ENCODE measurements around the gene SYNJ2. TPM values are rescaled to one million over a fixed set of nuclear protein-coding genes. Genes with fewer than 3 reads are reported as not detected.

The SYNJ2 gene
- total RNA-seq, 2 donors from 2014 or later, result 22.6 to 29.8 TPM

GRCh38 chr6:157977176-157977804 is 4.4 kb upstream of the SYNJ2 start:
- Mint-ChIP-seq H3K9me3 (no peaks in the 10 kb centered on the region), H3K27me3 (ENCODE audit: low read depth) (peaks cover 8% of the 10 kb centered on the region), H3K36me3 (ENCODE audit: insufficient read depth in 2 of 2) (no peaks in the 10 kb centered on the region), H3K4me3 (no peak overlapping the region), H3K27ac (no peak overlapping the region), H3K4me1 (ENCODE audit: low read depth) (peaks cover 18% of the 10 kb centered on the region)
- ATAC-seq (replicated peaks in 1 of 2) (no peak), DNase-seq (no peak)

GRCh38 chr6:157978021-157978783 is 3.5 kb upstream of the SYNJ2 start:
- no peaks in the 10 kb centered on the region for H3K9me3 Mint-ChIP-seq
- H3K4me1 Mint-ChIP-seq (ENCODE audit: low read depth), result peaks cover 25% of the 10 kb centered on the region
- peaks cover 2% of the 10 kb centered on the region in 2 donors for H3K36me3 Mint-ChIP-seq (ENCODE audit: insufficient read depth in 2 of 2)
- peaks cover 8% of the 10 kb centered on the region for H3K27me3 Mint-ChIP-seq (ENCODE audit: low read depth)
- no peak overlapping the region for H3K4me3 Mint-ChIP-seq
- ATAC-seq (replicated peaks in 1 of 2), result no peak
- no peak overlapping the region for H3K27ac Mint-ChIP-seq
- DNase-seq, result no peak

DNA sequence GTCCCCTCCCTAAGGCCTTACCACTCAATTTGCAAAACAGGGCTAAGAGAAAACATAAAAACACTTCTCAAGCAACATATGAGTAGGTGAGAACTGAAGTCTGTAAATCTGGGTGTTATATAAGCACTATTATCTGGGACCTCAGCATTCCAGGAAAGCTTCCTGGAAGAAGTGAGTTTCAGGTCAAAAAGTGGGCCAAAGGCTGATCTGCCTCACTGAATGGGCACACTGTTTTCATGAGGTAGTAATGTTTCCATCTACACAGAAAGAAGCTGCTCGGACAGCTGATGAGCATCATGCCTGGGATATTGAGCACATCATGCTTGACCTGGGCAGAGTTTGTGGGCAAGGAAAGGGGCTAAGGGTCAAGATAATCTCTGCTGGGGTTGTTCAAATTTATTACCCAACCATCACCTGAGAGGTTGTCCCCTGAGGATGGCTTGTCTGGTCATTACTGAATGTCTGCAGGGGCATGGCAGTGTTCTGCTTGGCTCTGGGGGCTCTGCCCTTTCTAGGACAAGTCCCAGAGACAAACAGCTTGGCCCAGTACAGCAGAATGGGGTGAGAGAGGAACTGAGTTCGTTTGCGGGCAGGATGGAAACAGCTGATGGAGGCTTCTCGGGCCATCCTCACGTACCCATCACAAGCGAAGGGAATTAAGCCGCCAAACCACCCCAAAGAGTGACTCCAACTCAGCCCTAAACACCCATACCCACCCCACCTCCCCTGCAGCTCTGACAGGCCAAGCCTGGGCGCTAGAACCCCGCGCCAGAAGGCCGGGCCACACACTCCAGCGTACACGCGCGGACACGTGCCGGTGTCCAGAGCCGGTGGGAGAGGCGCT is 1.2 kb upstream of the SYNJ2 start:
- Mint-ChIP-seq H3K9me3 (no peaks in the 10 kb centered on the region), H3K27ac (peak overlapping the region; percentile 47), H3K36me3 (ENCODE audit: insufficient read depth in 2 of 2) (peaks cover 2% of the 10 kb centered on the region in 2 donors), H3K27me3 (ENCODE audit: low read depth) (peaks cover 8% of the 10 kb centered on the region), H3K4me1 (ENCODE audit: low read depth) (peaks cover 47% of the 10 kb centered on the region), H3K4me3 (peak overlapping the region; percentile 80 to 85)
- peak in 1 of 2 donors; percentile 4 for ATAC-seq (replicated peaks in 1 of 2)
- no peak for DNase-seq

DNA sequence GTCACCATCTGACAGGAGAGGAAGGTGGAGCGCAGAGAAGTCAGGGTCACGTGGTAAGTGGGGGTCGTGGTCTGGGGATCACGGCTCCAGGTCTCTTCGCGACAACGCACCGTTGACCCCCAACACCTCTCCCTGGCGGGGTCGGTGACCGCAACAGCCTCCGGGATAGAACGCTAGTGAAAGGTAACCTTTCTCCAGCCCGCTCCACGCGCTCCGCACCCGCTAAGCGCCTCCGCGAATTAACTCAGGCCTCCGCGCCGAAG is 600 bp upstream of the SYNJ2 start:
- Mint-ChIP-seq H3K9me3 (no peaks in the 10 kb centered on the region), H3K27ac (peak overlapping the region; percentile 47), H3K4me1 (ENCODE audit: low read depth) (peaks cover 47% of the 10 kb centered on the region), H3K27me3 (ENCODE audit: low read depth) (peaks cover 8% of the 10 kb centered on the region), H3K36me3 (ENCODE audit: insufficient read depth in 2 of 2) (peaks cover 2% of the 10 kb centered on the region in 2 donors), H3K4me3 (peak overlapping the region; percentile 80 to 85)
- DNase-seq (no peak), ATAC-seq (replicated peaks in 1 of 2) (peak in 1 of 2 donors; percentile 5)

DNA sequence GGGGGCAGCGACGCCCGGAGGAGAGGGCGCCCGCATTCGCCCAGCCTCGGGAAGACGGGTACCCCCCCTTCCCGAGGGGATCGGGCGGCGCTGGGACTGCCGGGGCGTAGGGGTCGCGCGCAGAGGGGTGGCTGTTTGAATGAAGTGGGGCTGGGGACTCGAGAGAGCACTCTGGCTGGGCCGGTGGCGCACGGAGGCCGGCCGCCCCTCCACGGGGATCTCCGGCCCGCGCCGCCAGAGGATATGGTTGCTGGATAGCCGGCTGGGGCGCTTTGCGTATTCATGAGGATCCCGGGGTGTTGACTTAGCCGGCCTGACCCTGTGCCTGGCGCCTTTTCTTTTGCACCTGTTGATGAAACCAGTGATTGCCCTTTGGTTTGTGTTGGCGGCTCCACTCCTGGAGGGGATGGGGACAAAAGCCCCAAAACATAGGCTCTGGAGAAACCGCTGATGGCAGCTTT is 469 bp downstream of the SYNJ2 start:
- Mint-ChIP-seq H3K4me1 (ENCODE audit: low read depth) (peaks cover 47% of the 10 kb centered on the region), H3K9me3 (no peaks in the 10 kb centered on the region), H3K4me3 (peak overlapping the region; percentile 81 to 85), H3K27ac (no peak overlapping the region), H3K36me3 (ENCODE audit: insufficient read depth in 2 of 2) (peaks cover 2% of the 10 kb centered on the region in 2 donors), H3K27me3 (ENCODE audit: low read depth) (peaks cover 8% of the 10 kb centered on the region)
- peak; percentile 52 to 57 for DNase-seq
- ATAC-seq (replicated peaks in 1 of 2), result peak; percentile 17 to 30

DNA sequence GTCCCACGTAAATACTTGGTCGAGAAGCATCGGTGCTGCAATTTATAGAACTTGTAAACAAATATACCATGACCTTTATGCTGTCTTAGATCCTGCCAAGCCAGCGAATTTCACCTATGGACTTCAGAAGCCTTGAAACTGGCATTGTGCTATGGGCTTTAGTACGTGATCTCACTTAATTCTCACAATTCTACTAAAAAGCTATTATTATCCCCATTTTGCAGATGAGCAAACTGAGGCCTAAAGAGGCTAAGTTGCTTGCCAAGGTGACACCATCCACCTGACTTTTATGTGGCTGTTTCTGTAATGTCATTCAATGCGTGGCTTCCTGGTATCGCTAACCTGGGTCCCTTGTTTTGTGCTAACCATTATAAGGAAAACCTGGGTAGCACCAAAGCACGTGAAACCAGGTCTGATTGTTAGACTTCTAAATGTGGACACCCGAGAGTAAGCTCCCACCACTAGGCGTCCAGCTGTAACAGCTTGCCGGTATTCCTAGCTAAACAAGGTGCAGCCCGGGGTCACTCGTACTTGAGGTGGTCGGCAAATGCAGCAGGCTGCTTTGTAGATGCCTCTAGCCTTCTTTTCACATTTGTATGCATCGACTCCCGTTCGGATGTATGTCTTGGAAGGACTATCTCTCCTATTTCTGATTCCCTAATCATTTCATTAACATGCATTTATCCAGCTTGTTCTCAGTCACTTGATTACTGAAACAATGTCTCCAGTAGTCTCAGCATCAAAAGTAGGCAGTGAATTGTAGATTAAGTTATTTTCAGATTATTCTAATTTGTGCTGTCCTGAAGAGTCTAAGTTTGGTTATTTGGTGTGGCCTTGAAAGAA is 1.1 kb downstream of the SYNJ2 start:
- Mint-ChIP-seq H3K27me3 (ENCODE audit: low read depth) (peaks cover 6% of the 10 kb centered on the region), H3K36me3 (ENCODE audit: insufficient read depth in 2 of 2) (peaks cover 2% of the 10 kb centered on the region in 2 donors), H3K9me3 (no peaks in the 10 kb centered on the region), H3K4me3 (peak overlapping the region; percentile 81 to 85), H3K4me1 (ENCODE audit: low read depth) (peaks cover 47% of the 10 kb centered on the region), H3K27ac (peak overlapping the region; percentile 60)
- ATAC-seq (replicated peaks in 1 of 2) (no peak), DNase-seq (no peak)

DNA sequence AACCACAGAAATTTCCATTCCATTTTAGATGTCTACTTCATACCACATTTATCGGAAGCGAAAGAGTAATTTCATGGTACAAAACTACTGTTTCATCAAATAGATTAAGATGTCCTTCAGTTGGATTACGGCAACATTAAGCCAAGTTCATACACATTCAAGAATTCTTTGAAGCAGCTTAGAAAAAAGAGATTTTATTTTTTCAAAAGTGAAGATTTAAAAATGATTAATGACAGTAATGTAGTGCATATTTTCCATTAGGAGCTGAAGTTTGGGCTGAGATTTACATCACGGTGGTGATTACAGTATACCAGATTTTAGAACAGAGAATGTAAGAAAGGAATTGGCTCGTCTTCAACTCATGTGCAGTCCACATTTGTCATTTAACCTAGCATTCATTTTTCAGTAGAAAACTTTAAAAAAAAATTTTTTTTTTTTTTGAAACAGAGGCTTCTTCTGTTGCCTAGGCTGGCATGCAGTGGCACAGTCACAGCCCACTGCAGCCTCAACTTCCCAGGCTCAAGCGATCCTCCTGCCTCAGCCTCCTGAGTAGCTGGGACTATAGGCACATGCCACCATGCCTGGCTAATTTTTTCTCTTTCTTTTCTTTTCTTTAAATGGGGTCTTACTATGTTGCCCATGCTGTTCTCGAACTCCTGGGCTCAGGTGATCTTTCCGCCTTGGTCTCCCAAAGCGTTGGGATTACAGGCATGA is 1.9 kb downstream of the SYNJ2 start:
- Mint-ChIP-seq H3K4me1 (ENCODE audit: low read depth) (peaks cover 53% of the 10 kb centered on the region), H3K4me3 (peak overlapping the region; percentile 81 to 85), H3K9me3 (no peaks in the 10 kb centered on the region), H3K36me3 (ENCODE audit: insufficient read depth in 2 of 2) (peaks cover 2% of the 10 kb centered on the region in 2 donors), H3K27me3 (ENCODE audit: low read depth) (no peaks in the 10 kb centered on the region), H3K27ac (peak overlapping the region; percentile 33)
- no peak for DNase-seq
- ATAC-seq (replicated peaks in 1 of 2), result no peak

DNA sequence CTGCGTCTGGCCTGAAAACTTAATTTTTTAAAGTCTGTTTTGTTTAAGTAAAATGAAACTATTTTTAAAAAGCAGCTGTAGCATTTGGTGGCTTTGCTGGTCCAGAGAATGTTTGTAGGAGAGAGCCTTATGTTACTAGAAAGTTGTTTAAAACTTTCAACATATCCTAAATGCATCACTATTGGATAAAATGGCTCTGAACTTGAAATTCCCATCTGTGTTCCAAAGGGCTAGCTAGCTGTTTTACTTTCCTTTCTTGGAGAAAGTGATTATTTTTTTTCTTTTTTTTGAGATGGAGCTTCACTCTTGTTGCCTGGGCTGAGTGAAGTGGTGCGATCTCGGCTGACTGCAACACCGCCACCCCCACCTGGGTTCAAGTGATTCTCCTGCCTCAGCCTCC is 2.5 kb downstream of the SYNJ2 start:
- Mint-ChIP-seq H3K4me1 (ENCODE audit: low read depth) (peaks cover 58% of the 10 kb centered on the region), H3K27ac (peak overlapping the region; percentile 33)
- ATAC-seq (replicated peaks in 1 of 2), result no peak

GRCh38 chr6:157984686-157985225 is 3.1 kb downstream of the SYNJ2 start:
- Mint-ChIP-seq H3K9me3 (no peaks in the 10 kb centered on the region), H3K4me3 (peak overlapping the region; percentile 63 to 73), H3K4me1 (ENCODE audit: low read depth) (peaks cover 63% of the 10 kb centered on the region), H3K27ac (no peak overlapping the region), H3K27me3 (ENCODE audit: low read depth) (no peaks in the 10 kb centered on the region), H3K36me3 (ENCODE audit: insufficient read depth in 2 of 2) (peaks cover 2% of the 10 kb centered on the region in 2 donors)
- DNase-seq, result peak in 1 of 2 donors; percentile 33
- ATAC-seq (replicated peaks in 1 of 2), result no peak

More for the DNA sequence above, 2.5 kb downstream of the SYNJ2 start:
- Mint-ChIP-seq H3K9me3 (no peaks in the 10 kb centered on the region), H3K4me3 (peak overlapping the region; percentile 63 to 73), H3K27me3 (ENCODE audit: low read depth) (no peaks in the 10 kb centered on the region), H3K36me3 (ENCODE audit: insufficient read depth in 2 of 2) (peaks cover 2% of the 10 kb centered on the region in 2 donors)
- DNase-seq, result no peak

DNA sequence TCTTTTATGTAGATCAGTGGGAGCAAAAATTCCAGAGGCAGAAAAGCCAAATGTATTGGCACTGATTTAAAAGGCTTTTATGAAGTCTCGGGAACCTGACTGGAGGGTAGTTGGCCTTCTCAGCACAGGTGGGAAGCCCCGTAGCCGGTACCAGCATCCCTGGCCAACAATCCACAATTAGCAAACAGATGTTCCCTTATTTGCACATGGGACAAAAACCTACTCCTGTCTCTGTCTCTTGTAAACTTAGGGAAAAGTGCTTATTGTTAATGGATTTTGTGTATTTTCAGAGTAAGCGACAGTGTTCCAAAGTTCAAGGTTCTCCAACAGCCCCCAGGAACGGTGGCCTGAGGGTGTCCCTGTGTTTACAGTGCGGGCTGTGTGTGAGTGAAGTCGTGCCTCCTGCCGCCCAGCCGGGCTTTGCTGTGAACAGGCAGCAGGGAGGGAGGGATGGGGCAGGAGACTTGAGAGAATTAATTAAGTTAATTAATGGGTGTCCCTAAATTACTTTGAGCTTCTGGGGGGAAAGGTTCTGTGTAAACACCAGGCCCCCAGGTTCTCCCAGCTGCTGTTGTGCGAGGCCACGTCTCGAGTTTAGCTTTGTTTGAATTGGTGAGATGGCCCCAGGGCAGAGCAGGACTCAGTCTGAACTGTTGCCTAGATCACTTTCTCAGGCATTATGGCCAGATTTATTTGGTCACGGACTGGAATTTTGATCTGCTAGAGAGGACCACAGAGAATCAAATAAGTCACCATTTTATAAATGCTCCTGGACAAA is 3.9 kb downstream of the SYNJ2 start:
- no peaks in the 10 kb centered on the region for H3K9me3 Mint-ChIP-seq
- no peaks in the 10 kb centered on the region for H3K27me3 Mint-ChIP-seq (ENCODE audit: low read depth)
- H3K36me3 Mint-ChIP-seq (ENCODE audit: insufficient read depth in 2 of 2), result peaks cover 2% of the 10 kb centered on the region in 2 donors
- ATAC-seq (replicated peaks in 1 of 2) (no peak), DNase-seq (no peak)
- H3K4me3 Mint-ChIP-seq, result no peak overlapping the region
- H3K4me1 Mint-ChIP-seq (ENCODE audit: low read depth), result peaks cover 63% of the 10 kb centered on the region
- no peak overlapping the region for H3K27ac Mint-ChIP-seq
